Endothelial cell of umbilical vein (primary cell): ENCODE measurements around the gene SHOX. TPM values are rescaled to one million over a fixed set of nuclear protein-coding genes. Genes with fewer than 3 reads are reported as not detected.

Source experiments
- BruUV-seq: library from RNA; stranded (reverse); fragments of 400-500 nt; replicated peaks from 2 replicates; lab custom pipeline; 2021; lab: Mats Ljungman, UMichigan
- CTCF ChIA-PET: fragments of 300-600, 350-600 bp; sonication (Branson Sonifier 250); formaldehyde crosslinking; loops from one replicate; lab custom pipeline; 2021; ENCODE audit warnings: antibody characterized with exemption, inconsistent platforms; lab: Charles Lee
- POLR2A ChIA-PET: fragments of 300-600, 350-600 bp; sonication (Branson Sonifier 250); formaldehyde crosslinking; loops from one replicate; lab custom pipeline; 2021; ENCODE audit warnings: antibody characterized with exemption, inconsistent platforms; lab: Charles Lee
- DNase-seq: peaks from one replicate; pipeline ENCODE4 v3.0.0-alpha.2; 2011; ENCODE audit warnings: low read depth, low spot score
- FAIRE-seq: peaks from 2 replicates; lab custom pipeline; 2011; peaks lifted over from hg19 to GRCh38; lab: Jason Lieb, UNC
- H2AFZ ChIP-seq: 2 replicates; pipeline ENCODE4 v1.6.0; 2012; ENCODE audit warnings: low read depth, low read length, control low read depth, inconsistent platforms
- H3K27ac ChIP-seq: 2 replicates; pipeline ENCODE4 v1.5.1; 2011; ENCODE audit warnings: low read depth, mild to moderate bottlenecking, control low read depth, low read length, moderate library complexity; ENCODE audit not compliant: insufficient read depth
- H3K27me3 ChIP-seq, 2 experiments: 2 replicates each; pipeline versions ENCODE4 v1.6.0 to v1.6.1; 2011; ENCODE audit warnings: low read length in 2 of 2, mixed read lengths in 1 of 2; ENCODE audit not compliant: control insufficient read depth in 2 of 2, insufficient read depth in 2 of 2
- H3K36me3 ChIP-seq, 2 experiments: 2 replicates in 1 of 2; 3 replicates in 1 of 2; pipeline ENCODE4 v1.5.1; 2011; ENCODE audit warnings: low read length in 2 of 2, mild to moderate bottlenecking in 1 of 2, moderate library complexity in 1 of 2; ENCODE audit not compliant: control insufficient read depth in 2 of 2, insufficient read depth in 2 of 2; ENCODE audit errors: extremely low read depth in 1 of 2
- H3K4me1 ChIP-seq: 3 replicates; pipeline ENCODE4 v1.5.1; 2011; ENCODE audit warnings: mild to moderate bottlenecking, low read length; ENCODE audit not compliant: control insufficient read depth, insufficient read depth; ENCODE audit errors: extremely low read depth
- H3K4me2 ChIP-seq: 2 replicates; pipeline ENCODE4 v1.6.1; 2011; ENCODE audit warnings: low read length, control low read depth, mixed read lengths; ENCODE audit not compliant: insufficient read depth
- H3K4me3 ChIP-seq, 3 experiments: fragments of 200-600 bp in 1 of 3; sonication (generic), shearing (Covaris generic) in 1 of 3; replicated peaks in 1 of 3; 2 replicates each; pipeline ENCODE4 v1.5.1; 2011 to 2016; ENCODE audit warnings: control low read depth in 3 of 3, low read length in 3 of 3, mild to moderate bottlenecking in 2 of 3, inconsistent platforms in 1 of 3, low read depth in 1 of 3, moderate library complexity in 1 of 3; ENCODE audit not compliant: insufficient read depth in 1 of 3
- H3K79me2 ChIP-seq: 2 replicates; pipeline ENCODE4 v1.6.0; 2012; ENCODE audit warnings: low read length, inconsistent platforms; ENCODE audit not compliant: control insufficient read depth, insufficient read depth
- H3K9ac ChIP-seq: replicated peaks from 2 replicates; pipeline ENCODE3; 2011; ENCODE audit warnings: low read length, control low read depth; ENCODE audit not compliant: insufficient read depth; ENCODE audit errors: extremely low read depth
- H3K9me1 ChIP-seq: replicated peaks from 3 replicates; pipeline ENCODE4 v1.6.0; 2011; ENCODE audit warnings: mild to moderate bottlenecking, low read length; ENCODE audit not compliant: control insufficient read depth, insufficient read depth; ENCODE audit errors: extremely low read depth
- H3K9me3 ChIP-seq: replicated peaks from 2 replicates; pipeline ENCODE4 v1.5.1; 2012; ENCODE audit warnings: low read length, inconsistent platforms; ENCODE audit not compliant: control insufficient read depth, insufficient read depth
- H4K20me1 ChIP-seq: replicated peaks from 2 replicates; pipeline ENCODE3; 2011; ENCODE audit warnings: mild to moderate bottlenecking, low read length; ENCODE audit not compliant: control insufficient read depth, insufficient read depth; ENCODE audit errors: extremely low read depth
- CTCF ChIP-seq, 2 donors: IDR thresholded peaks; 1 replicate in 1 of 2; 2 replicates in 1 of 2; pipeline ENCODE4 v1.5.1; 2011; ENCODE audit warnings: low read length in 2 of 2, mild to moderate bottlenecking in 2 of 2, moderate library complexity in 2 of 2, control low read depth in 1 of 2, inconsistent platforms in 1 of 2, low read depth in 1 of 2; ENCODE audit not compliant: insufficient read depth in 1 of 2; ENCODE audit errors: extremely low read depth in 1 of 2
- EZH2 ChIP-seq: IDR thresholded peaks from 2 replicates; pipeline ENCODE4 v1.6.1; 2012; ENCODE audit warnings: borderline replicate concordance, low read depth, mild to moderate bottlenecking, moderate library complexity, low read length, inconsistent platforms; ENCODE audit not compliant: severe bottlenecking
- FOS ChIP-seq: IDR thresholded peaks from 2 replicates; pipeline ENCODE4 v1.6.1; 2011; ENCODE audit warnings: mild to moderate bottlenecking, low read length, moderate library complexity, borderline replicate concordance; ENCODE audit not compliant: insufficient read depth
- GATA2 ChIP-seq: IDR thresholded peaks from 2 replicates; pipeline ENCODE4 v1.7.0; 2011; ENCODE audit warnings: low read depth, mild to moderate bottlenecking, moderate library complexity, mixed read lengths, low read length; ENCODE audit not compliant: insufficient read length, insufficient read depth
- JUN ChIP-seq: IDR thresholded peaks from 2 replicates; pipeline ENCODE4 v1.6.1; 2011; ENCODE audit warnings: borderline replicate concordance, low read depth; ENCODE audit not compliant: insufficient read length, insufficient read depth
- MAX ChIP-seq: IDR thresholded peaks from 2 replicates; pipeline ENCODE4 v1.6.1; 2011; ENCODE audit not compliant: insufficient read depth, insufficient read length
- MYC ChIP-seq: IDR thresholded peaks from one replicate; pipeline ENCODE4 v1.6.1; 2011; ENCODE audit warnings: mild to moderate bottlenecking, low read depth, low read length
- POLR2A ChIP-seq: IDR thresholded peaks from 2 replicates; pipeline ENCODE4 v1.6.1; 2012; ENCODE audit warnings: low read depth, mild to moderate bottlenecking, control low read depth, low read length
- POLR2AphosphoS5 ChIP-seq: IDR thresholded peaks from 2 replicates; pipeline ENCODE4 v1.6.1; 2012; ENCODE audit warnings: low read depth, mild to moderate bottlenecking, control low read depth, low read length, moderate library complexity; ENCODE audit not compliant: insufficient read depth
- dilution Hi-C: fragments of 300-500 bp; cut with MboI; formaldehyde crosslinking; loops from one replicate; pipeline ENCODE4 v1.15.0; 2019; ENCODE audit warnings: low sequenced_read_pairs; ENCODE audit not compliant: extremely low pct_ligation_motif_present
- intact Hi-C: fragments of 100-400 bp; cut with micrococcal nuclease; formaldehyde crosslinking; loops from one replicate; pipeline ENCODE4 v1.10.0; 2022
- polyA plus RNA-seq, 4 experiments: library from polyadenylated mRNA; depleted of rRNA in 3 of 4; stranded (reverse) in 3 of 4; unstranded in 1 of 4; fragments of >200 nt; gene quantifications; 2 replicates each; pipeline versions ENCODE4 v1.2.1 to v1.2.3, GENCODE V29; 2011 to 2012; ENCODE audit warnings: missing spikeins in 1 of 4
- total RNA-seq: library from RNA; stranded (reverse); gene quantifications from 2 replicates; pipeline ENCODE4 v1.2.3, GENCODE V29; 2021

The SHOX gene
- total and polyA plus RNA-seq, 2 donors (not counting 3 experiments of a cell fraction or from before 2014, with no cell fraction given), result not detected

GRCh38 chrX:672931-673330 is 42.3 kb downstream of the SHOX start:
- DNase-seq (no peak), FAIRE-seq (no peak)
- no peaks in the 10 kb centered on the region for H3K79me2 ChIP-seq
- POLR2A ChIA-PET, result no interaction called here
- intact Hi-C loops (no loop called here), dilution Hi-C loops (no loop called here)
- no peaks in the 10 kb centered on the region for H3K4me1 ChIP-seq
- H4K20me1 ChIP-seq, result no peaks in the 10 kb centered on the region
- H3K9ac ChIP-seq, result no peak overlapping the region
- no peaks in the 10 kb centered on the region for H3K27me3 ChIP-seq
- H3K9me1 ChIP-seq, result no peaks in the 10 kb centered on the region
- no peak overlapping the region for H3K4me3 ChIP-seq
- no peak overlapping the region for H3K4me2 ChIP-seq
- BruUV-seq, result no TSS peak
- H2AFZ ChIP-seq, result no peak overlapping the region
- no peaks in the 10 kb centered on the region for H3K36me3 ChIP-seq
- no peak for TF ChIP-seq JUN
- TF ChIP-seq EZH2, result no peak
- TF ChIP-seq POLR2AphosphoS5, result no peak
- TF ChIP-seq FOS, result no peak
- no peak for TF ChIP-seq MAX
- TF ChIP-seq GATA2, result no peak
- no peak for TF ChIP-seq POLR2A
- TF ChIP-seq CTCF (IDR thresholded peaks at IDR 0.05; ENCODE audit: extremely low read depth in 1 of 2, insufficient read depth in 1 of 2, low read depth in 1 of 2, low read length in 2 of 2), result no peak
- TF ChIP-seq MYC, result no peak
- no peak overlapping the region for H3K27ac ChIP-seq
- CTCF ChIA-PET, result no interaction called here
- peaks cover 2% of the 10 kb centered on the region for H3K9me3 ChIP-seq
